Smooth muscle cell of the pulmonary artery (primary cell): ENCODE data around the gene NDUFS2. TPM values are rescaled to one million over a fixed set of nuclear protein-coding genes. Genes with fewer than 3 reads are reported as not detected.

Source experiments
- total RNA-seq: library from RNA; depleted of rRNA; stranded (reverse); fragments of >200 nt; gene quantifications from 2 replicates; pipeline ENCODE4 v1.2.3, GENCODE V29; 2014

NDUFS2 gene
- 154 and 159 TPM in 2 replicates for total RNA-seq

GRCh38 chr1:161201836-161202712 is at the start of gene NDUFS2:
Gene NDUFS2, plus strand, starts transcription at chr1:161202367. Its CDS starts 19 bp downstream, at chr1:161202386.

GRCh38 chr1:161153682-161154337 is 48.4 kb upstream of the NDUFS2 start, which contains the start of gene UFC1:
Gene UFC1, plus strand, starts transcription at chr1:161153978. Its CDS starts 20 bp downstream, at chr1:161153998.

GRCh38 chr1:161159087-161159912 is 42.9 kb upstream of the NDUFS2 start, which contains the start of gene USP21:
Gene USP21, plus strand, starts transcription at chr1:161159500. Its CDS starts 1,141 bp downstream, at chr1:161160641.

GRCh38 chr1:161165742-161166668 is 36.2 kb upstream of the NDUFS2 start, which contains the start of gene PPOX:
Gene PPOX, plus strand, starts transcription at chr1:161166426. Its CDS starts 422 bp downstream, at chr1:161166848.

GRCh38 chr1:161177112-161177935 is 24.8 kb upstream of the NDUFS2 start, which contains the start of gene B4GALT3:
Gene B4GALT3, minus strand, starts transcription at chr1:161177507. Its CDS starts 1,447 bp downstream, at chr1:161176060.

GRCh38 chr1:161198897-161199431 is 3.2 kb upstream of the NDUFS2 start, which contains the start of gene ADAMTS4:
Gene ADAMTS4, minus strand, starts transcription at chr1:161199054. Its CDS starts 427 bp downstream, at chr1:161198627.

GRCh38 chr1:161215076-161215475 is 12.9 kb downstream of the NDUFS2 start, which contains the start of gene FCER1G:
Gene FCER1G, plus strand, starts transcription at chr1:161215295. Its CDS starts 27 bp downstream, at chr1:161215322.

GRCh38 chr1:161225534-161226319 is 23.6 kb downstream of the NDUFS2 start, which contains the start of gene TOMM40L:
Gene TOMM40L, plus strand, starts transcription at chr1:161226060. Its CDS starts 430 bp downstream, at chr1:161226490.

GRCh38 chr1:161238039-161238473 is 35.9 kb downstream of the NDUFS2 start, which contains the start of gene NR1I3:
Gene NR1I3, minus strand, starts transcription at chr1:161238203. Its CDS starts 1,638 bp downstream, at chr1:161236565.

GRCh38 chr1:161258439-161259344 is 56.5 kb downstream of the NDUFS2 start, which contains the start of gene PCP4L1:
Gene PCP4L1, plus strand, starts transcription at chr1:161258745. Its CDS starts 230 bp downstream, at chr1:161258975.

Other genes with a start within 250 kb of the NDUFS2 start
- gene ITLN2, start 247.6 kb upstream of the NDUFS2 start, total RNA-seq: 0.52 and 0.69 TPM in 2 replicates
- gene F11R, start 181.2 kb upstream of the NDUFS2 start, total RNA-seq: 8.5 and 10.0 TPM in 2 replicates
- 7.6 and 10.1 TPM in 2 replicates for gene TSTD1, start 163.4 kb upstream of the NDUFS2 start, total RNA-seq
- 46.3 and 47.7 TPM in 2 replicates for gene USF1, start 156.4 kb upstream of the NDUFS2 start, total RNA-seq
- not detected in 2 replicates for gene ARHGAP30, start 132.5 kb upstream of the NDUFS2 start, total RNA-seq
- gene NECTIN4, start 112.8 kb upstream of the NDUFS2 start, total RNA-seq: 0.07 and 0.13 TPM in 2 replicates
- gene KLHDC9, start 104.0 kb upstream of the NDUFS2 start, total RNA-seq: 0.98 and 1.2 TPM in 2 replicates
- 20.5 and 23.6 TPM in 2 replicates for gene PFDN2, start 84.3 kb upstream of the NDUFS2 start, total RNA-seq
- 25.5 and 26.2 TPM in 2 replicates for gene NIT1, start 84.3 kb upstream of the NDUFS2 start, total RNA-seq
- 33.2 and 35.8 TPM in 2 replicates for gene DEDD, start 69.7 kb upstream of the NDUFS2 start, total RNA-seq
- 79.2 and 79.4 TPM in 2 replicates for gene UFC1, start 48.4 kb upstream of the NDUFS2 start, total RNA-seq
- gene USP21, start 42.9 kb upstream of the NDUFS2 start, total RNA-seq: 12.3 and 13.6 TPM in 2 replicates
- gene PPOX, start 35.9 kb upstream of the NDUFS2 start, total RNA-seq: 7.4 and 10.0 TPM in 2 replicates
- gene B4GALT3, start 24.9 kb upstream of the NDUFS2 start, total RNA-seq: 32.5 and 45.2 TPM in 2 replicates
- gene ADAMTS4, start 3.3 kb upstream of the NDUFS2 start, total RNA-seq: 2.1 and 14.7 TPM in 2 replicates
- gene FCER1G, start 12.9 kb downstream of the NDUFS2 start, total RNA-seq: not detected in 2 replicates
- gene APOA2, start 21.3 kb downstream of the NDUFS2 start, total RNA-seq: not detected in 2 replicates
- gene TOMM40L, start 23.7 kb downstream of the NDUFS2 start, total RNA-seq: 9.9 and 10.5 TPM in 2 replicates
- gene NR1I3, start 35.8 kb downstream of the NDUFS2 start, total RNA-seq: not detected in 2 replicates
- gene PCP4L1, start 56.4 kb downstream of the NDUFS2 start, total RNA-seq: 0.26 TPM in 1 of 2 replicates, not detected in the other
- gene MPZ, start 107.6 kb downstream of the NDUFS2 start, total RNA-seq: 0.89 and 2.2 TPM in 2 replicates
- 33.0 and 49.3 TPM in 2 replicates for gene SDHC, start 112.0 kb downstream of the NDUFS2 start, total RNA-seq
- not detected in 2 replicates for gene CFAP126, start 165.5 kb downstream of the NDUFS2 start, total RNA-seq